Suprapubic skin (tissue), 4 donors: Measurements from ENCODE around the gene DDIAS. TPM values are rescaled to one million over a fixed set of nuclear protein-coding genes. Genes with fewer than 3 reads are reported as not detected.
A peak's percentile ranks its signal among the peaks of the same experiment; 100 is the strongest.

Source experiments
- DNase-seq, 2 donors: peaks; one replicate each; pipeline ENCODE4 v3.0.0-alpha.2; 2019; ENCODE audit warnings: low spot score in 2 of 2
- H3K27ac ChIP-seq: fragments of 200-600 bp; sonication (generic); one replicate; pipeline ENCODE4 v1.5.1; 2019
- H3K27me3 ChIP-seq: fragments of 200-600 bp; sonication (generic); one replicate; pipeline ENCODE4 v1.5.1; 2019
- H3K36me3 ChIP-seq: fragments of 200-600 bp; sonication (generic); one replicate; pipeline ENCODE4 v1.5.1; 2019
- H3K4me1 ChIP-seq: fragments of 200-600 bp; sonication (generic); one replicate; pipeline ENCODE4 v1.5.1; 2019
- H3K4me3 ChIP-seq: fragments of 200-600 bp; sonication (generic); one replicate; pipeline ENCODE4 v1.5.1; 2019; ENCODE audit warnings: mild to moderate bottlenecking
- H3K9me3 ChIP-seq: fragments of 200-600 bp; sonication (generic); one replicate; pipeline ENCODE4 v1.5.1; 2019
- EP300 ChIP-seq: sonication (generic); formaldehyde crosslinking; IDR thresholded peaks from one replicate; pipeline ENCODE4 v1.6.1; 2017; ENCODE audit warnings: antibody characterized with exemption
- POLR2A ChIP-seq, 2 donors: fragments of 450-650 bp; IDR thresholded peaks; one replicate each; pipeline ENCODE4 v1.6.1; 2017; ENCODE audit warnings: antibody characterized with exemption in 2 of 2, mild to moderate bottlenecking in 2 of 2, moderate library complexity in 2 of 2
- POLR2AphosphoS5 ChIP-seq, 3 donors: sonication (generic); formaldehyde crosslinking; IDR thresholded peaks; one replicate each; pipeline ENCODE4 v1.6.1; 2017; ENCODE audit warnings: antibody characterized with exemption in 3 of 3
- WGBS: methylation state at CpG from one replicate; pipeline ENCODE4 v1.1.5; 2018; 5-methylcytosine and 5-hydroxymethylcytosine counted together
- total RNA-seq, 4 donors: library from RNA; depleted of rRNA; stranded (reverse); fragments of >200 nt; gene quantifications; one replicate each; pipeline ENCODE4 v1.1.0, GENCODE V29; 2016
- TF ChIP-seq, protein P1 (sequence below), 2 donors: fragments of 200-600 bp in 1 of 2; fragments of 450-650 bp in 1 of 2; sonication (generic) in 1 of 2; IDR thresholded peaks; one replicate each; pipeline ENCODE4 v1.5.1; 2016 to 2019; ENCODE audit warnings: antibody characterized with exemption in 2 of 2, mild to moderate bottlenecking in 1 of 2, moderate library complexity in 1 of 2

Gene DDIAS
- total RNA-seq, 4 donors from 2014 or later: 1.5 to 5.7 (median 4.1) TPM

DNA sequence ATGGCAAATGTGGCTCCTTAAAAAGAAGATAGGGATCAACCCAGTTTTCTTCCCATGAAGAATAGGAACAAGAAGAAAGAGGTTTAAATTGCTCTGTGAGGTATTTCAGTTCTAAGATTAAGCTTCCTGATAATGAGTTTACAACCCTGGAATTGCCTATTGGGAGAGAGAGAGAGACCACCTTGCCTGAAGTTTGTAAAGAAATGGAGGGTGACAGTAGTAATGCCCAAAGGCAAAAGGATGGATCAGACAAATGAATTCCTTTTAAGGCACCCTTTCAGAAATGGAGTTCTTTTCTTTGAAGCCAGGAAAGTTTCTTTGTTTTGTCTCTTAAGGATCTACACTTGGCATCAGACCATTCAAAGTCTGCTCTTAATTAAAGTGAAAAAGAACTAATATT lies 74.3 kb downstream of the DDIAS start:
- Histone ChIP-seq H3K9me3 (no peaks in the 10 kb centered on the region), H3K27me3 (no peaks in the 10 kb centered on the region), H3K36me3 (no peaks in the 10 kb centered on the region), H3K4me1 (peaks cover 16% of the 10 kb centered on the region), H3K27ac (no peak overlapping the region), H3K4me3 (no peak overlapping the region)
- TF ChIP-seq, protein P1, sequence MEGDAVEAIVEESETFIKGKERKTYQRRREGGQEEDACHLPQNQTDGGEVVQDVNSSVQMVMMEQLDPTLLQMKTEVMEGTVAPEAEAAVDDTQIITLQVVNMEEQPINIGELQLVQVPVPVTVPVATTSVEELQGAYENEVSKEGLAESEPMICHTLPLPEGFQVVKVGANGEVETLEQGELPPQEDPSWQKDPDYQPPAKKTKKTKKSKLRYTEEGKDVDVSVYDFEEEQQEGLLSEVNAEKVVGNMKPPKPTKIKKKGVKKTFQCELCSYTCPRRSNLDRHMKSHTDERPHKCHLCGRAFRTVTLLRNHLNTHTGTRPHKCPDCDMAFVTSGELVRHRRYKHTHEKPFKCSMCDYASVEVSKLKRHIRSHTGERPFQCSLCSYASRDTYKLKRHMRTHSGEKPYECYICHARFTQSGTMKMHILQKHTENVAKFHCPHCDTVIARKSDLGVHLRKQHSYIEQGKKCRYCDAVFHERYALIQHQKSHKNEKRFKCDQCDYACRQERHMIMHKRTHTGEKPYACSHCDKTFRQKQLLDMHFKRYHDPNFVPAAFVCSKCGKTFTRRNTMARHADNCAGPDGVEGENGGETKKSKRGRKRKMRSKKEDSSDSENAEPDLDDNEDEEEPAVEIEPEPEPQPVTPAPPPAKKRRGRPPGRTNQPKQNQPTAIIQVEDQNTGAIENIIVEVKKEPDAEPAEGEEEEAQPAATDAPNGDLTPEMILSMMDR (IDR thresholded peaks at IDR 0.05): no peak
- TF ChIP-seq POLR2A (IDR thresholded peaks at IDR 0.05): no peak
- no peak for TF ChIP-seq EP300
- no peak for TF ChIP-seq POLR2AphosphoS5 (IDR thresholded peaks at IDR 0.05)
- no peak for DNase-seq

- Histone ChIP-seq H3K36me3 (peaks cover 5% of the 10 kb centered on the region), H3K27me3 (no peaks in the 10 kb centered on the region), H3K9me3 (no peaks in the 10 kb centered on the region), H3K4me3 (no peak overlapping the region), H3K4me1 (peaks cover 16% of the 10 kb centered on the region), H3K27ac (no peak overlapping the region)
- TF ChIP-seq POLR2AphosphoS5 (IDR thresholded peaks at IDR 0.05) (no peak), EP300 (no peak), POLR2A (IDR thresholded peaks at IDR 0.05) (no peak)
- TF ChIP-seq, protein P1 (IDR thresholded peaks at IDR 0.05): no peak
- no peak for DNase-seq
Observed at GRCh38 chr11:82976786-82977185, 75.2 kb downstream of the DDIAS start.

- H3K36me3 ChIP-seq: peaks cover 21% of the 10 kb centered on the region
Observed at GRCh38 chr11:82978422-82979099, 77.0 kb downstream of the DDIAS start.

GRCh38 chr11:82979824-82980223 lies 78.3 kb downstream of the DDIAS start:
- DNase-seq: no peak
- H3K4me1 ChIP-seq: peaks cover 16% of the 10 kb centered on the region
- TF ChIP-seq POLR2AphosphoS5 (IDR thresholded peaks at IDR 0.05): peak in 1 of 3 donors; percentile 39
- no peak for TF ChIP-seq EP300
- H3K27me3 ChIP-seq: no peaks in the 10 kb centered on the region
- no peak overlapping the region for H3K4me3 ChIP-seq
- no peaks in the 10 kb centered on the region for H3K9me3 ChIP-seq
- H3K36me3 ChIP-seq: peaks cover 22% of the 10 kb centered on the region
- peak overlapping the region; percentile 10 for H3K27ac ChIP-seq

More at GRCh38 chr11:82978422-82979099, 77.0 kb downstream of the DDIAS start:
- H3K4me3 ChIP-seq: no peak overlapping the region
- no peaks in the 10 kb centered on the region for H3K27me3 ChIP-seq
- 71% methylated on average over 6 of the region's 6 CpGs for WGBS
- H3K4me1 ChIP-seq: peaks cover 16% of the 10 kb centered on the region
- H3K27ac ChIP-seq: no peak overlapping the region
- no peaks in the 10 kb centered on the region for H3K9me3 ChIP-seq
- DNase-seq: no peak
- TF ChIP-seq EP300: no peak
- TF ChIP-seq POLR2AphosphoS5 (IDR thresholded peaks at IDR 0.05): no peak
- no peak for TF ChIP-seq POLR2A (IDR thresholded peaks at IDR 0.05)
- TF ChIP-seq, protein P1 (IDR thresholded peaks at IDR 0.05): no peak

DNA sequence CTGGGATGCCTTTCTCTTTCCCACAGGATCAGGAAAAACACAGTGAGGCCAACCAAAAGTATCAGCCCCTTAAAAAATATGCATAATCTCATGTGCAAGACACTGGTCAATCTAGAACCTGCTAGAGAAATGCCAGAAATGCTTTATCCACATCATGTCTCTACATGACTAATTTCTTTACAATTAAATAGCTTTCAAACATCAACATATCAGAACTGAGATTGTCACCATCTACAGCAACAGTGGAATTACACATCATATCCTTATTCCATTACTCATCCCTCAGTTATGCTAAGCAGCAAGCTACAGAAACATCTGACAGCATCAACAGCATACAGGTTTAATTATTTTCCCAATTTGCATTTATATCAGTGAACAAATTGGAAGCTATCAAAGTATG lies 78.8 kb downstream of the DDIAS start:
- H3K27ac ChIP-seq: peak overlapping the region; percentile 25
- no peak overlapping the region for H3K4me3 ChIP-seq
- no peak for TF ChIP-seq POLR2AphosphoS5 (IDR thresholded peaks at IDR 0.05)
- TF ChIP-seq POLR2A (IDR thresholded peaks at IDR 0.05): no peak
- TF ChIP-seq, protein P1 (IDR thresholded peaks at IDR 0.05): no peak
- no peak for TF ChIP-seq EP300

DNA sequence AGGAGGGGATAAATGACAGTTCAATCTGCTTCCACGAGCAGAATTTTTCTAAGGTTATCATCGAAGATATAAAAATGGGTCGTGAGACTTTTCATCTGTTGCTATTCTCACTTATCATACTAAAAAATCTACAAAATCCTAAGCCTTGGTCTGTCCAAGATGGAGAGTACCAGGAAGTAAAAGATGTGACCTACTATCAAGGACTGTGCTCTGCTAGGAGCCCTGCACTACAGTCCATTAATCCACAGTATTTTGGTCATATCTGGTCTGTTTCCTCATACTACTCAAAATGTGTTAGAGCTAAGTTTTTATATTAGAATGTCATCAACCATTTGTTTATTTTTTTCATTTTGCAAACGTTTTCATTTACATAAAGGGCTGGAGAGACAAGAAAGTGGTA lies 79.4 kb downstream of the DDIAS start:
- Histone ChIP-seq H3K4me3 (no peak overlapping the region), H3K27ac (peak overlapping the region; percentile 25), H3K4me1 (peaks cover 16% of the 10 kb centered on the region), H3K27me3 (no peaks in the 10 kb centered on the region), H3K9me3 (no peaks in the 10 kb centered on the region), H3K36me3 (peaks cover 26% of the 10 kb centered on the region)
- TF ChIP-seq, protein P1 (IDR thresholded peaks at IDR 0.05): no peak
- no peak for TF ChIP-seq POLR2A (IDR thresholded peaks at IDR 0.05)
- TF ChIP-seq EP300: no peak
- no peak for TF ChIP-seq POLR2AphosphoS5 (IDR thresholded peaks at IDR 0.05)
- DNase-seq: no peak
- 86% methylated on average over 4 of the region's 4 CpGs for WGBS

More for the DNA sequence above, 78.8 kb downstream of the DDIAS start:
- Histone ChIP-seq H3K36me3 (peaks cover 22% of the 10 kb centered on the region), H3K9me3 (no peaks in the 10 kb centered on the region), H3K27me3 (no peaks in the 10 kb centered on the region), H3K4me1 (peaks cover 16% of the 10 kb centered on the region)
- DNase-seq: no peak
